Activated T-helper 2 cell treated with anti-CD3 and anti-CD28 coated beads, Interferon-gamma antibody, Interleukin-2, Interleukin-4, amounts not matched to agents 10 μg/mL and 5 μg/mL and 100 μg/mL, durations not matched to agents 14 hours and 24 hours and 36 hours (primary cell): ENCODE results near the gene NUB1. TPM values are rescaled to one million over a fixed set of nuclear protein-coding genes. Genes with fewer than 3 reads are reported as not detected.
A peak's percentile ranks its signal among the peaks of the same experiment; 100 is the strongest.

Experiments used
- DNase-seq: peaks from one replicate; pipeline ENCODE4 v3.0.0; 2021; ENCODE audit warnings: low spot score
- H3K27ac Mint-ChIP-seq: one replicate; pipeline ENCODE4 v1.8.0; 2021; ENCODE audit warnings: mixed read lengths
- H3K27me3 Mint-ChIP-seq: one replicate; pipeline ENCODE4 v1.8.0; 2021; ENCODE audit warnings: low read depth, mixed read lengths
- H3K36me3 Mint-ChIP-seq: one replicate; pipeline ENCODE4 v1.8.0; 2021; ENCODE audit warnings: low read depth, mixed read lengths
- H3K4me1 Mint-ChIP-seq: one replicate; pipeline ENCODE4 v1.8.0; 2021; ENCODE audit warnings: low read depth, mixed read lengths
- H3K4me3 Mint-ChIP-seq: one replicate; pipeline ENCODE4 v1.8.0; 2021; ENCODE audit warnings: low read depth, mild to moderate bottlenecking, moderate library complexity, mixed read lengths
- H3K9me3 Mint-ChIP-seq: one replicate; pipeline ENCODE4 v1.8.0; 2021; ENCODE audit warnings: mixed read lengths
- intact Hi-C: fragments of 100-400 bp; cut with micrococcal nuclease; formaldehyde crosslinking; loops from one replicate; pipeline ENCODE4 v1.15.1; 2023
- total RNA-seq: library from RNA; stranded (reverse); gene quantifications from 2 replicates; pipeline ENCODE4 v1.2.3, GENCODE V29; 2022

Gene NUB1
- total RNA-seq, 1 donor from 2014 or later = 57.0 TPM

DNA sequence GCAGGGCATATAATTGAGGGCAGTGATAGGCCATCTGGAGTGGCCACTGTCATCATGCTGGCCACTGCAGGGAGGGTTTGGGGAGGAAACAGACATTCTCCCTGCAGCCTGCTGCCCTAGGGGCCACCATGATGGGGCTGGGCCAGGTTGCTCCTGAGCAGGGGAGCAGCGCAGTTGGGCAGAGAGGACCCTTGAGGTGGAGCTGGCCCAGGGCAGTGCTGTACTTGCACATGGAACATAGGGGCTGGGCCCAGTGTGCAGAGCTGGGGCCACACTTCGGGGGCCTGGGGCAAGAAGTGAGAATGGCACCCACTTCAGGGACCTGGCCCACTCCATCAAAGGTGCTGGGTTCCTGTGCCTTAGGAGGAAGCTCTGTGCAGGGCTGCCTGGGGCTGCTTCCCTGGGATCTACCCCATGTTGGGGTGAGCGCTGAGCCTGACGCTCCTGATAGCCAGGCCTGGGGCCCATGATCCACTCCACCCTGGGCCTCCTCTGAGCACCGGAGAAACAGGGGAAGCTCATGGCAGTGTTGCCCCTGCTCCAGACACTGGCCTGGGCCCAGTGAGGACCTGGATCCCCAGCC lies 21.3 kb upstream of the NUB1 start:
- intact Hi-C loops = no loop called here
- H3K27ac Mint-ChIP-seq = no peak overlapping the region
- peaks cover 5% of the 10 kb centered on the region for H3K36me3 Mint-ChIP-seq
- H3K4me1 Mint-ChIP-seq = no peaks in the 10 kb centered on the region
- H3K4me3 Mint-ChIP-seq = no peak overlapping the region
- no peak for DNase-seq
- peaks cover 2% of the 10 kb centered on the region for H3K27me3 Mint-ChIP-seq
- peaks cover 18% of the 10 kb centered on the region for H3K9me3 Mint-ChIP-seq

DNA sequence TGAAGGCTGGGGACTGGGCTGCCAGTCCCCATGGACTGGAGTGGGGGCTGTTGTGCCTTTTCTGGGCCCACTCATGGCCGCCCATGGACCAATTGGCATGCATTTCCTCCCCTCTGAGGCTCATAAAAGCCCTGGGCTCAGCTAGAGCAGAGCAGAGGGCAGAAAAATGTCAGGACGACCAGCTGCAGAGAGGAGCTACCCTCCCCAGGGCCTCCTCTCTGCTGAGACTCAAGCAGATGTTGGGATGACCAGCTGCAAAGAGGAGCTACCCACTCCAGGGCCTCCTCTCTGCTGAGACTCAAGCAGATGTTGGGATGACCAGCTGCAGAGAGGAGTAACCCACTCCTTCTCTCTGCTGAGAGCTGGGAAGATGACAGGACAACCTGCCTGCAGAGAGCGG lies 20.3 kb upstream of the NUB1 start:
- DNase-seq = no peak
- H3K36me3 Mint-ChIP-seq = peaks cover 5% of the 10 kb centered on the region
- H3K27ac Mint-ChIP-seq = no peak overlapping the region
- intact Hi-C loops = no loop called here
- H3K9me3 Mint-ChIP-seq = peaks cover 18% of the 10 kb centered on the region
- no peaks in the 10 kb centered on the region for H3K4me1 Mint-ChIP-seq
- peaks cover 2% of the 10 kb centered on the region for H3K27me3 Mint-ChIP-seq
- H3K4me3 Mint-ChIP-seq = no peak overlapping the region

DNA sequence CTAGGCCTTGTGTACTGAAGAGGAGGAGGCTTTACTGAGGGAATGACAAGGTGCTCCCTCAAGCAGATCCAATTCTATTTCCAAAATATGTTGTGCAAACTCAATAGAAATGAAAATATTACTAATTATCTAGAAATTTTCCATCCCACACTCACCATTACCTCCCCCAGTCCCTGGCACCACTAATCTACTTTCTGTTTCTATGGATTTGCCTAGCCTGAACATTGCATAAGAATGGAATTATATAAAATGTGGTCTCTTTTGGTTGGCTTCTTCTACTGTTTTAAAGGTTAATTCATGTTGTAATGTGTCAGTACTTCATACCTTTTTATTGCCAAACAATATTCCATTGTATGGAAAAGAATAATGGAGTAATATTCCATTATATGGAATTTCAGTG lies 18.7 kb upstream of the NUB1 start:
- intact Hi-C loops = no loop called here
- peaks cover 7% of the 10 kb centered on the region for H3K27me3 Mint-ChIP-seq
- no peaks in the 10 kb centered on the region for H3K4me1 Mint-ChIP-seq
- H3K4me3 Mint-ChIP-seq = no peak overlapping the region
- no peak overlapping the region for H3K27ac Mint-ChIP-seq
- peaks cover 5% of the 10 kb centered on the region for H3K36me3 Mint-ChIP-seq
- no peak for DNase-seq
- H3K9me3 Mint-ChIP-seq = peaks cover 18% of the 10 kb centered on the region

DNA sequence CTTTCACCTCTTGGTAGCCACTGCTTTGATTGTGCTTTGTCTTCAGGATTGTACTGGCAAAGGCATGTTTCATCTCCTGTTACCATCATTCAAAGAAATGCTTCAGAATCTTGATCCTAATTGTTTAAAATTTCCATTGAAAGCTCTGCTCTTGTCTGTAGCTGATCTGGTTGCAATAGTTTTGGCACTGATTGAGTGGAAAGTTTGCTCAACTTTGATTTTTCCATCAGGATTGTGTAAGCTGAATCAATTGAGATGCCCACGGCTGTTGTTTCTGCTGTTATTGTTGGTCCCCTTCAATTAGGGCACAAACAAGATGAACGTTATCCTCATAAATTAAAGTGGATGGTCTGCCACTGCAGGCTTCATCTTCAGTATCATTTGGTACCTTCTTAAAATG lies 14.6 kb upstream of the NUB1 start:
- H3K36me3 Mint-ChIP-seq = no peaks in the 10 kb centered on the region

DNA sequence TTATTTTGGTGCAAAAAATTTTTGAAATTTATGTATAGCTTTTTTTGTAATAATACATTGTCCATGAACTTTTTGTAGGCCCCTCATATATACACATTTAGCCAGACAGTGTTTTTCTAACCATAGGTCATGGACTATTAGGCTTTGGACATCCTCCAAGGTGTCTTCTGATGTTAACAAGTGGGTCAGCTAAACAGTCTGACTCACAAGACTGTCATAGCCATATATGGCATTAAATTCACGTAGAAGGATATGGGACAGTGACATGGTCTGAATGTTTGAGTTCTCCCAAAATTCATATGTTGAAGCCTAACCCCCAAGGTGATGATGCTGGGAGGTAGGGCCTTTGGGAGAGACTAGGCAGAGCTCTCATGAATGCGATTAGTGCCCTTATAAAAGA lies 14.0 kb upstream of the NUB1 start:
- Mint-ChIP-seq H3K4me1 (no peaks in the 10 kb centered on the region), H3K27ac (no peak overlapping the region), H3K4me3 (no peak overlapping the region), H3K36me3 (no peaks in the 10 kb centered on the region), H3K27me3 (peaks cover 7% of the 10 kb centered on the region), H3K9me3 (no peaks in the 10 kb centered on the region)
- intact Hi-C loops = no loop called here
- DNase-seq = no peak

More for the DNA sequence above, 14.6 kb upstream of the NUB1 start:
- DNase-seq = no peak
- Mint-ChIP-seq H3K27me3 (peaks cover 7% of the 10 kb centered on the region), H3K4me1 (no peaks in the 10 kb centered on the region), H3K4me3 (no peak overlapping the region), H3K27ac (no peak overlapping the region), H3K9me3 (no peaks in the 10 kb centered on the region)
- intact Hi-C loops = no loop called here

DNA sequence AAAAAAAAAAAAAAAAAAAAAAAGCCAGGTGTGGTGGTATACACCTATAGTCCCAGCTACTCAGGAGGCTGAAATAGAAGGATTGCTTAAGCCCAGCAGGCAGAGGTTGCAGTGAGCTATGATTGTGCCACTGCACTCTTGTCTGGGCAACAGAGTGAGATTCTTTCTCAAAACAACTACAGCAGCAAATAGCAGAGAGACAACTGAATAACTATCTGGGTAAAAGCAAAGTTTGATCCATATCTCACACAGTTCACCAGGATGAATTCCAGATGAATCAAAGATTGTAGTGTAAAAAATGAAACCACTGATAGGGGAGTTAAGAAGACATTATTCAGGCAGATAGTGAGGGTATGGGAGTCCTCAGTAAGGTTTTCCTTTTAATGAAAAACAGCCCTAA lies 11.4 kb upstream of the NUB1 start:
- no peak for DNase-seq
- Mint-ChIP-seq H3K27me3 (peaks cover 4% of the 10 kb centered on the region), H3K36me3 (no peaks in the 10 kb centered on the region), H3K27ac (no peak overlapping the region), H3K9me3 (no peaks in the 10 kb centered on the region), H3K4me3 (no peak overlapping the region), H3K4me1 (no peaks in the 10 kb centered on the region)
- intact Hi-C loops = no loop called here

DNA sequence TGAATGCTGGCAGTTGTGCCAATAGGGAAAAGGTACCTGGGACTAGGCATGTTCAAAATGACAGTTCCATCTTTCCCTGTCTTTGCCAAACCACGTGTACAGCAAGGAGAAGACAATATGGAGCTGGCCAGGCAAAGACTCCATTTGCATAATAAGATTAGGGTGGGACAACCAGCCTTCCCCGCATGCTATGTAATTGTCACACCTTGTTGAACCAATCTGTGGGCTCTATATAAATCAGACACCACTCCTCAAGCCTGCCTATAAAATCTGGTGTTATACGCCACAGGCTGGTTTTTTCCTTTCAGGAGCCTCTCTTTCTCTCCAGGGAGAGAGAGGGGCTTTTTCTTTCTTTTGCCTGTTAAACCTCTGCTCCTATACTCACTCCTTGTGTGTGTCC lies 11.0 kb upstream of the NUB1 start:
- H3K27me3 Mint-ChIP-seq = peaks cover 4% of the 10 kb centered on the region
- no peak overlapping the region for H3K27ac Mint-ChIP-seq
- no peaks in the 10 kb centered on the region for H3K36me3 Mint-ChIP-seq
- no peaks in the 10 kb centered on the region for H3K9me3 Mint-ChIP-seq
- DNase-seq = no peak
- no peaks in the 10 kb centered on the region for H3K4me1 Mint-ChIP-seq
- H3K4me3 Mint-ChIP-seq = no peak overlapping the region
- intact Hi-C loops = no loop called here

DNA sequence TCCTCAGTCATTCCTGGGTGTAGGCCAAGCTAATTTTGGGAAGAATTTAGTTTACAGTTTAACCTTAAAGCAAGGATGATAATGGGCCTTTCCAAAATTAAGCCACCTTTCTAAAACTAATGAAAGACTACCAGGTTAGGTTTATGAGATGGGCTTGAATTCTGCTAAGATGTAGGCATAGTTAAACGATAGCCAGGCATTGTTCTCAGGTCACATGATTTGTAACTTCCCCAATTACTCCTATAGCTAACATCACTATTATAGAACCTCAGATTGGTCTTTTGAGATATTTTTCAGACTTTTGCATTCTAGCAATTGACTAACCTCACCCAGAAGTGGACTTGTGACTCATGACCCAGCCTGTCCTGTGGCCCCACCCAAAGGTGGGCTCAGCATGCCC lies 7.0 kb upstream of the NUB1 start:
- peaks cover under 1% of the 10 kb centered on the region for H3K4me1 Mint-ChIP-seq
- H3K4me3 Mint-ChIP-seq = no peak overlapping the region
- no peaks in the 10 kb centered on the region for H3K36me3 Mint-ChIP-seq
- intact Hi-C loops = no loop called here
- no peaks in the 10 kb centered on the region for H3K27me3 Mint-ChIP-seq
- no peak for DNase-seq
- peaks cover 4% of the 10 kb centered on the region for H3K9me3 Mint-ChIP-seq
- H3K27ac Mint-ChIP-seq = no peak overlapping the region

DNA sequence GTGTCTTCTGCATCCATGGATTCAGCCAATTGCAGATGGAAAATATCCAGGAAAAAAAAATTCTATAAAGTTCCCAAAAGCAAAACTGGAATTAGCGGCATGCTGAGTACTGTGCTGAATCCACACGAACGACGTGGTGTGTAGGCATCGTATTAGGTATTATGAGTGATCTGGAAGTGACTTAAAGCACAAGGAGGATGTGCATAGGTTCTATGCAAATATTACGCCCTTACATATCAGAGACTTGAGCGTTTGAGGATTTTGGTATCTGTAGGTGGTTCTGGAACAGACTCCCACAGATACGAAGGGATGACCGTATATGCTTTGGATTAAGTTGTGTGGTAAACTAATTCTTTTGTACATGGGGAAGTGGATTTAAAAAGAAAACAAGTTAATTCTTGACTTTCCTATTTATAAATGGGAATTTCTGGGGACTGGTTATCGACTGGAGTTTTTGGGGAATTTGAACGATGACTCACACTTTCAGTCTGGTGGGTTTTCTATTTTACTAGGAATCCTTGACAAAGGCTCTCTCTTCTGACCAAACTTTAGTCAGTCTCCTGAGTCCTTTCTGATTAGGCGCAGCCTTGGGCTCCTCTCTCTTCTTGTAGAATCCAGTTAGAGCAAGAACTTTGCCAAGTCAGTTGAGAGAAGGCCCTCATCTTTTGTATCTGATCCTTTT lies 5.4 kb upstream of the NUB1 start:
- no peak overlapping the region for H3K27ac Mint-ChIP-seq
- peaks cover 15% of the 10 kb centered on the region for H3K4me1 Mint-ChIP-seq
- no peaks in the 10 kb centered on the region for H3K27me3 Mint-ChIP-seq
- intact Hi-C loops = no loop called here
- no peak for DNase-seq
- peaks cover 9% of the 10 kb centered on the region for H3K9me3 Mint-ChIP-seq
- H3K4me3 Mint-ChIP-seq = no peak overlapping the region
- peaks cover 3% of the 10 kb centered on the region for H3K36me3 Mint-ChIP-seq

DNA sequence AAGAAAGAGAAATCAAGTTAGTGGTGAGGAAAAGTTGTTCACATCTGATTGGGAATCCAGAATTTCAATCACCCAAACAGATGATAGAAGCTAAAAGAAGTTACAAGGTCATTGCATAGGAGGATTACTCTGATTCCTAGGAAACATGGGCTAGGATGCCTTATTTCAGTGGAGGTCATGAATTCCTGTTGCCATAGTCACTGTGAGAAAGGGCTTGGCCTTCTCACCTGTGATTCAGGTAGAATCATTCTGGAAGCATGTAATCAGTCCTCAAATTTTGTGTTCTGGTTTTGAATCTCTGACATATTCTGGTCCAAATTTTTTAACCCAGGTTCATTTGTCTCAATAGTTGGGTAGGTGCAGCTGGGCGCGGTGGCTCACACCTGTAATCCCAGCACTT lies 4.3 kb upstream of the NUB1 start:
- intact Hi-C loops = no loop called here
- Mint-ChIP-seq H3K36me3 (peaks cover 3% of the 10 kb centered on the region), H3K4me3 (no peak overlapping the region), H3K27ac (no peak overlapping the region), H3K9me3 (peaks cover 9% of the 10 kb centered on the region), H3K4me1 (peaks cover 15% of the 10 kb centered on the region), H3K27me3 (no peaks in the 10 kb centered on the region)
- DNase-seq = no peak

DNA sequence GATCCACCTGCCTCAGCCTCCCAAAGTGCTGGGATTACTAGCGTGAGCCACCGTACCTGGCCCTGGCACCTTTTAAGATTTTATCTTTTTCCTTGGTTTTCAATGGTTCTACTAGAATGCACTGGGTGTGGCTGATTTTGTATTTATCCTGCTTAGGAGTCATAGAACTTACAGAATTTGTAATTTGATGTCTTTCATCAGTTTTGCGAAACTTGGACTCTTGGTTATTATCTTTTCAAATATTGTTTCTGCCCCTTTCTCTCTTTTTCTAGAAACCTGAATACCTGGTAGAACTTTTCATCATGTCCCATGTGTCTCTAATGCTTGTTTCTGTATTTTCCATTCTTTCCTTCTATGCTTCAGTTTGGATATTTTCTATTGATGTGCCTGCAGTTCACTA lies 2.8 kb upstream of the NUB1 start:
- Mint-ChIP-seq H3K27ac (no peak overlapping the region), H3K4me1 (peaks cover 22% of the 10 kb centered on the region)

DNA sequence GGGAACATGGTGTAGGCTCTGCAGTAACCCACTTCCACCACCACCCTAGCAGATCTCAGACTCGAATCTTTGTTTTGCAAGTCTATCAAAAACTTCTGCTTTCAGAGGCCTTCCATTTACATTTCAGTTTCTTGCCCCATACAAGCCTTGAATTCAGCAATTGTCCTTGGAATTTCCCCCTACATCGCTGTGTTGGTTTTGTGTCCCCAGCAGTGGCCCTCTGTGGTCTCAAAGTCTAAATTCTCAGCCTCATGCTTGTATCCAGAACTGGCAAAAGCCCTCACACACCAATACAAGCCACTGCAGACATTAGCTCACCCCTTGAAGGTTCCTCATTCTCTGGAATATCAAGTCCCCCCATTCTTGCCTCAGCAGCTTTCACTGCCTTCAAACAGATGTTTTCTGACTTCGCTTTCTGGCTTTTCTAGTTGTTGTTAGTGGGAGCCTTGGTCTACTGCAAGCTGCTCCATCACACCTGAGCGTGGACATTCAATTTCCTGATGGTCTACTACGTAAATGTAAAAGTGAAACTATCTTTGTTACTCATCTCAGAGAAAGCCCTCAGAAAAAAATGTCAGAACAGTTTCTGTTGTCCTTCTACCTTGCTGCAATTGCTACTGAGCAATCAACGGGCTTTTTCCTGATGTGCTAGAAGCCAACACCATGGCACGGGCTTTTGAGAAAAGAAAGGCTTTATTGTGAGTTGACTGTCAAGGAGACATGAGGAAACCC lies 1.8 kb upstream of the NUB1 start:
- DNase-seq = no peak
- peaks cover 10% of the 10 kb centered on the region for H3K36me3 Mint-ChIP-seq
- peaks cover 22% of the 10 kb centered on the region for H3K4me1 Mint-ChIP-seq
- intact Hi-C loops = no loop called here
- H3K27ac Mint-ChIP-seq = peak overlapping the region; percentile 71
- H3K9me3 Mint-ChIP-seq = peaks cover 9% of the 10 kb centered on the region
- no peaks in the 10 kb centered on the region for H3K27me3 Mint-ChIP-seq
- H3K4me3 Mint-ChIP-seq = no peak overlapping the region

More for the DNA sequence above, 2.8 kb upstream of the NUB1 start:
- DNase-seq = no peak
- peaks cover 9% of the 10 kb centered on the region for H3K9me3 Mint-ChIP-seq
- no peaks in the 10 kb centered on the region for H3K27me3 Mint-ChIP-seq
- intact Hi-C loops = no loop called here
- H3K4me3 Mint-ChIP-seq = no peak overlapping the region
- peaks cover 10% of the 10 kb centered on the region for H3K36me3 Mint-ChIP-seq

DNA sequence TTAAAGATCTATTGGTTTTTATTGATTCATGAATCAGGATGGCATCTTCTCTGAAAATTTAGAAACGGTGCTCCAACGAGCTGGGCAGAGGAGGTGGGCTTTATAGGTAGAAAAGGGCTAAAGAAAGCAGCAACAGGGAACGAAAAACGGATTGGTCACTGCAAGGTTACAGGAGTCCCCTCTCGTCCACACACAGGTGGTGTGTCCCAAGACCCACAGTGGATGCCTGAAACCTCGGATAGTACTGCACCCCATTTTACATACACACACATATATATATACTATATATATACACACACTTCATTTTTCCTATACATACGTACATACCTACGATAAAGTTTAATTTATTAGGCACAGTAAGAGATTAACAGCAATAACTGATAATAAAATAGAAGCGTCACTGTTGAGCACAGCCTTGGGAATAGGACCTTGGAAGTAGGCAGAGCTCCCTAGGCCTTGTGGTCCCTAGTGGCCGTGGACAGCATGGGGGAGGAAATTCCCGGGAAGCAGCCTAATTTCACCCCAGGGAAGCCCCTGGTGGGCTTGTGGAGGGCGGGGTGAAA lies 737 bp upstream of the NUB1 start:
- no peak for DNase-seq
- Mint-ChIP-seq H3K4me3 (peak overlapping the region; percentile 35), H3K4me1 (peaks cover 25% of the 10 kb centered on the region), H3K9me3 (peaks cover 9% of the 10 kb centered on the region), H3K27me3 (no peaks in the 10 kb centered on the region), H3K27ac (no peak overlapping the region), H3K36me3 (peaks cover 15% of the 10 kb centered on the region)
- intact Hi-C loops = no loop called here
